HG03571 (cell line): ENCODE results near the gene COX10.

Experiments
- ATAC-seq: cut with Tn5 transposase; IDR thresholded peaks from one replicate; pipeline ENCODE4 v1.9.1; 2021; ENCODE audit not compliant: unreplicated experiment

The COX10 gene

GRCh38 chr17:14068542-14069250 lies 608 bp upstream of the COX10 start:
- ATAC-seq = peak; percentile 3

GRCh38 chr17:14070344-14070984 lies 1.2 kb downstream of the COX10 start:
- ATAC-seq = no peak

GRCh38 chr17:14072881-14073280 lies 3.6 kb downstream of the COX10 start:
- no peak for ATAC-seq

- ATAC-seq = no peak
These were observed 8.7 kb downstream of the COX10 start for GRCh38 chr17:14078027-14078426.

GRCh38 chr17:14080847-14081251 lies 11.5 kb downstream of the COX10 start:
- no peak for ATAC-seq

- ATAC-seq = no peak
These were observed 13.5 kb downstream of the COX10 start for GRCh38 chr17:14082848-14083247.

GRCh38 chr17:14084955-14085354 lies 15.7 kb downstream of the COX10 start:
- ATAC-seq = no peak

GRCh38 chr17:14086189-14086588 lies 16.9 kb downstream of the COX10 start:
- no peak for ATAC-seq

GRCh38 chr17:14089179-14089578 lies 19.9 kb downstream of the COX10 start:
- ATAC-seq = no peak

- ATAC-seq = no peak
These were observed 22.1 kb downstream of the COX10 start for GRCh38 chr17:14091367-14091766.

GRCh38 chr17:14092808-14093207 lies 23.5 kb downstream of the COX10 start:
- no peak for ATAC-seq

- ATAC-seq = no peak
These were observed 25.6 kb downstream of the COX10 start for GRCh38 chr17:14094676-14095601.

GRCh38 chr17:14095631-14096030 lies 26.3 kb downstream of the COX10 start:
- no peak for ATAC-seq

- ATAC-seq = no peak
These were observed 28.9 kb downstream of the COX10 start for GRCh38 chr17:14098246-14098645.

GRCh38 chr17:14101976-14102375 lies 32.7 kb downstream of the COX10 start:
- no peak for ATAC-seq

- no peak for ATAC-seq
These were observed 34.5 kb downstream of the COX10 start for GRCh38 chr17:14103836-14104235.

- no peak for ATAC-seq
These were observed 35.4 kb downstream of the COX10 start for GRCh38 chr17:14104734-14105133.

- ATAC-seq = no peak
These were observed 38.6 kb downstream of the COX10 start for GRCh38 chr17:14107889-14108288.

- ATAC-seq = no peak
These were observed 43.1 kb downstream of the COX10 start for GRCh38 chr17:14112407-14112806.

GRCh38 chr17:14113137-14113536 lies 43.8 kb downstream of the COX10 start:
- no peak for ATAC-seq

- ATAC-seq = no peak
These were observed 47.1 kb downstream of the COX10 start for GRCh38 chr17:14116263-14117024.
